ENCODE results near the gene COBL. TPM values are rescaled to one million over a fixed set of nuclear protein-coding genes. Genes with fewer than 3 reads are reported as not detected.

COBL gene
- total and polyA plus RNA-seq, 2 experiments from 2014 or later: not detected

- Histone ChIP-seq H3K9ac (no peak overlapping the region), H3K27me3 (replicated peaks; ENCODE audit: insufficient read depth) (no peaks in the 10 kb centered on the region), H3F3A (ENCODE audit: insufficient read depth) (no peaks in the 10 kb centered on the region), H4K20me1 (ENCODE audit: insufficient read depth) (no peaks in the 10 kb centered on the region), H3K4me3 (no peak overlapping the region), H3K36me3 (ENCODE audit: low read depth) (no peaks in the 10 kb centered on the region), H3K27ac (no peak overlapping the region), H3K9me2 (ENCODE audit: insufficient read depth) (no peaks in the 10 kb centered on the region), H3K4me1 (ENCODE audit: insufficient read depth) (no peaks in the 10 kb centered on the region), H3K79me2 (ENCODE audit: insufficient read depth) (no peaks in the 10 kb centered on the region), H2AFZ (no peak overlapping the region), H3K9me3 (ENCODE audit: low read depth) (no peaks in the 10 kb centered on the region), H3K4me2 (ENCODE audit: unreplicated experiment) (no peak overlapping the region)
- no peak for DNase-seq
- TF ChIP-seq EZH2phosphoT487 (IDR thresholded peaks at IDR 0.05; ENCODE audit: insufficient read depth, low read depth) (no peak), EZH2 (IDR thresholded peaks at IDR 0.05; ENCODE audit: insufficient read depth, poor library complexity, severe bottlenecking) (no peak)
- 45 to 48% methylated on average over 10 of the region's 10 CpGs for WGBS, 2 experiments (ENCODE audit: low coverage in 1 of 2, low lambda C conversion rate in 2 of 2, missing lambda C conversion rate in 2 of 2)
- in situ Hi-C loops (cut with MboI): no loop called here
These were observed 73.0 kb downstream of the COBL start for GRCh38 chr7:51243631-51244030.

GRCh38 chr7:51242881-51243518 is 73.6 kb downstream of the COBL start:
- H3K27ac ChIP-seq: no peak overlapping the region
- H3K27me3 ChIP-seq (replicated peaks; ENCODE audit: insufficient read depth): no peaks in the 10 kb centered on the region
- no peaks in the 10 kb centered on the region for H3K36me3 ChIP-seq (ENCODE audit: low read depth)
- WGBS, 2 experiments (ENCODE audit: low coverage in 1 of 2, low lambda C conversion rate in 2 of 2, missing lambda C conversion rate in 2 of 2): 35 to 44% methylated on average over 16 of the region's 16 CpGs
- no peaks in the 10 kb centered on the region for H3K4me1 ChIP-seq (ENCODE audit: insufficient read depth)
- H3K4me3 ChIP-seq: no peak overlapping the region
- no peaks in the 10 kb centered on the region for H3F3A ChIP-seq (ENCODE audit: insufficient read depth)
- H3K79me2 ChIP-seq (ENCODE audit: insufficient read depth): no peaks in the 10 kb centered on the region
- no peak overlapping the region for H3K4me2 ChIP-seq (ENCODE audit: unreplicated experiment)
- no peaks in the 10 kb centered on the region for H4K20me1 ChIP-seq (ENCODE audit: insufficient read depth)
- H2AFZ ChIP-seq: no peak overlapping the region
- no peaks in the 10 kb centered on the region for H3K9me2 ChIP-seq (ENCODE audit: insufficient read depth)
- in situ Hi-C loops (cut with MboI): no loop called here
- TF ChIP-seq EZH2 (IDR thresholded peaks at IDR 0.05; ENCODE audit: insufficient read depth, poor library complexity, severe bottlenecking) (no peak), EZH2phosphoT487 (IDR thresholded peaks at IDR 0.05; ENCODE audit: insufficient read depth, low read depth) (no peak)
- H3K9ac ChIP-seq: no peak overlapping the region
- no peak for DNase-seq
- no peaks in the 10 kb centered on the region for H3K9me3 ChIP-seq (ENCODE audit: low read depth)

- in situ Hi-C loops (cut with MboI): no loop called here
- Histone ChIP-seq H3K4me1 (ENCODE audit: insufficient read depth) (no peaks in the 10 kb centered on the region), H3K36me3 (ENCODE audit: low read depth) (no peaks in the 10 kb centered on the region), H3K27me3 (replicated peaks; ENCODE audit: insufficient read depth) (no peaks in the 10 kb centered on the region), H4K20me1 (ENCODE audit: insufficient read depth) (no peaks in the 10 kb centered on the region), H3K9me3 (ENCODE audit: low read depth) (no peaks in the 10 kb centered on the region), H2AFZ (no peak overlapping the region), H3K79me2 (ENCODE audit: insufficient read depth) (no peaks in the 10 kb centered on the region), H3K9ac (no peak overlapping the region), H3K4me3 (no peak overlapping the region), H3K27ac (no peak overlapping the region), H3K9me2 (ENCODE audit: insufficient read depth) (no peaks in the 10 kb centered on the region), H3F3A (ENCODE audit: insufficient read depth) (no peaks in the 10 kb centered on the region), H3K4me2 (ENCODE audit: unreplicated experiment) (no peak overlapping the region)
- WGBS, 2 experiments (ENCODE audit: low coverage in 1 of 2, low lambda C conversion rate in 2 of 2, missing lambda C conversion rate in 2 of 2): 26 to 32% methylated on average over 5 of the region's 5 CpGs
- TF ChIP-seq EZH2 (IDR thresholded peaks at IDR 0.05; ENCODE audit: insufficient read depth, poor library complexity, severe bottlenecking) (no peak), EZH2phosphoT487 (IDR thresholded peaks at IDR 0.05; ENCODE audit: insufficient read depth, low read depth) (no peak)
- no peak for DNase-seq
These were observed 74.5 kb downstream of the COBL start for GRCh38 chr7:51242007-51242691.

GRCh38 chr7:51240868-51241267 is 75.7 kb downstream of the COBL start:
- no peak overlapping the region for H3K4me3 ChIP-seq
- H3K9me2 ChIP-seq (ENCODE audit: insufficient read depth): no peaks in the 10 kb centered on the region
- no peaks in the 10 kb centered on the region for H3K79me2 ChIP-seq (ENCODE audit: insufficient read depth)
- no peak overlapping the region for H3K27ac ChIP-seq
- WGBS, 2 experiments (ENCODE audit: low coverage in 1 of 2, low lambda C conversion rate in 2 of 2, missing lambda C conversion rate in 2 of 2): 7 to 8% methylated on average over 4 of the region's 4 CpGs
- no peak for DNase-seq
- in situ Hi-C loops (cut with MboI): no loop called here
- H3F3A ChIP-seq (ENCODE audit: insufficient read depth): no peaks in the 10 kb centered on the region
- H3K9ac ChIP-seq: no peak overlapping the region
- H4K20me1 ChIP-seq (ENCODE audit: insufficient read depth): no peaks in the 10 kb centered on the region
- no peaks in the 10 kb centered on the region for H3K9me3 ChIP-seq (ENCODE audit: low read depth)
- H3K27me3 ChIP-seq (replicated peaks; ENCODE audit: insufficient read depth): peaks cover 3% of the 10 kb centered on the region; the same call in 1 of the 2 replicates
- no peaks in the 10 kb centered on the region for H3K36me3 ChIP-seq (ENCODE audit: low read depth)
- no peaks in the 10 kb centered on the region for H3K4me1 ChIP-seq (ENCODE audit: insufficient read depth)
- TF ChIP-seq EZH2 (IDR thresholded peaks at IDR 0.05; ENCODE audit: insufficient read depth, poor library complexity, severe bottlenecking) (no peak), EZH2phosphoT487 (IDR thresholded peaks at IDR 0.05; ENCODE audit: insufficient read depth, low read depth) (no peak)
- H3K4me2 ChIP-seq (ENCODE audit: unreplicated experiment): no peak overlapping the region
- no peak overlapping the region for H2AFZ ChIP-seq

Measured in GM23248 (cell line).